Ovary (tissue), 9 donors: ENCODE results near the gene UPK3A. TPM values are rescaled to one million over a fixed set of nuclear protein-coding genes. Genes with fewer than 3 reads are reported as not detected.

Experiments used
- DNase-seq, 5 donors: peaks; one replicate each; pipeline ENCODE4 v3.0.0-alpha.2; 2019 to 2020
- H3K27ac ChIP-seq, 2 donors: fragments of 200-600 bp; one replicate each; pipeline versions ENCODE4 v1.5.1 to v1.8.0; 2019 to 2022
- H3K27me3 ChIP-seq: fragments of 200-600 bp; one replicate; pipeline ENCODE4 v1.8.0; 2022
- H3K36me3 ChIP-seq: fragments of 200-600 bp; sonication (generic); one replicate; pipeline ENCODE4 v1.5.1; 2019
- H3K4me1 ChIP-seq: one replicate; pipeline ENCODE4 v1.8.1; 2013; ENCODE audit warnings: mild to moderate bottlenecking, moderate library complexity; ENCODE audit not compliant: insufficient read depth
- H3K4me3 ChIP-seq: fragments of 200-600 bp; sonication (generic); one replicate; pipeline ENCODE4 v1.5.1; 2017
- H3K9me3 ChIP-seq, 2 donors: fragments of 200-600 bp in 1 of 2; sonication (generic) in 1 of 2; one replicate each; pipeline versions ENCODE4 v1.5.1 to v1.8.1; 2013 to 2019; ENCODE audit warnings: mild to moderate bottlenecking in 1 of 2, moderate library complexity in 1 of 2
- EP300 ChIP-seq: sonication (generic); formaldehyde crosslinking; IDR thresholded peaks from one replicate; pipeline ENCODE4 v1.6.1; 2017; ENCODE audit warnings: antibody characterized with exemption
- POLR2A ChIP-seq: fragments of 450-650 bp; IDR thresholded peaks from one replicate; pipeline ENCODE4 v1.6.1; 2017; ENCODE audit warnings: antibody characterized with exemption, mild to moderate bottlenecking, moderate library complexity
- WGBS, 3 donors: extraction: QIAGEN DNeasy Blood & Tissue Kit in 1 of 3; methylation state at CpG; one replicate each; pipeline versions ENCODE4 v1.1.5 to v1.1.7; 2013 to 2017; 5-methylcytosine and 5-hydroxymethylcytosine counted together
- intact Hi-C, 4 donors: fragments of 100-400 bp; cut with DNase I; formaldehyde crosslinking; loops; one replicate each; pipeline versions ENCODE4 v1.11.0 to v1.15.1; 2022 to 2023
- polyA plus RNA-seq, 2 donors: library from polyadenylated mRNA; stranded (reverse); fragments of 200-250 nt in 1 of 2; fragments of 350-450 nt in 1 of 2; fragmentation: Illumina TruSeq in 1 of 2; extraction: RNeasy Lipid Tissue Mini Kit (QIAGEN cat#74804) in 1 of 2; gene quantifications; one replicate each; pipeline ENCODE4 v1.2.3, GENCODE V29; 2013 to 2014
- total RNA-seq, 7 donors: library from RNA; depleted of rRNA in 2 of 7; stranded (reverse); fragments of >200 nt in 2 of 7; fragmentation: NEBNext Ultra II Directional in 3 of 7; extraction: Animal tissue kit (Norgen Biotek cat#: 25700) in 3 of 7; gene quantifications; one replicate each; pipeline versions ENCODE4 v1.1.0 to v1.2.4, GENCODE V29; 2016 to 2023
- TF ChIP-seq, protein P1 (sequence below), 3 donors: fragments of 450-650 bp in 2 of 3; fragments of 200-600 bp in 1 of 3; IDR thresholded peaks; one replicate each; pipeline versions ENCODE4 v1.5.1 to v1.8.0; 2016 to 2022; ENCODE audit warnings: antibody characterized with exemption in 3 of 3, mild to moderate bottlenecking in 1 of 3
- donor health status: DM: no; HTN: no; CAD: no; lungs with moderate emphysema.
- donor health status: DM: no; HTN: no; CAD: no.
- donor health status: Bipolar disorder and iron deficiency.
- donor health status: DM: yes; HTN: yes; CAD: no.
- donor health status: DM: no; HTN: no; CAD: no.
- donor health status: DM: yes; HTN: yes; CAD: no.

Gene UPK3A
- total and polyA plus RNA-seq, 9 donors: 0.22 TPM; not detected in 8

DNA sequence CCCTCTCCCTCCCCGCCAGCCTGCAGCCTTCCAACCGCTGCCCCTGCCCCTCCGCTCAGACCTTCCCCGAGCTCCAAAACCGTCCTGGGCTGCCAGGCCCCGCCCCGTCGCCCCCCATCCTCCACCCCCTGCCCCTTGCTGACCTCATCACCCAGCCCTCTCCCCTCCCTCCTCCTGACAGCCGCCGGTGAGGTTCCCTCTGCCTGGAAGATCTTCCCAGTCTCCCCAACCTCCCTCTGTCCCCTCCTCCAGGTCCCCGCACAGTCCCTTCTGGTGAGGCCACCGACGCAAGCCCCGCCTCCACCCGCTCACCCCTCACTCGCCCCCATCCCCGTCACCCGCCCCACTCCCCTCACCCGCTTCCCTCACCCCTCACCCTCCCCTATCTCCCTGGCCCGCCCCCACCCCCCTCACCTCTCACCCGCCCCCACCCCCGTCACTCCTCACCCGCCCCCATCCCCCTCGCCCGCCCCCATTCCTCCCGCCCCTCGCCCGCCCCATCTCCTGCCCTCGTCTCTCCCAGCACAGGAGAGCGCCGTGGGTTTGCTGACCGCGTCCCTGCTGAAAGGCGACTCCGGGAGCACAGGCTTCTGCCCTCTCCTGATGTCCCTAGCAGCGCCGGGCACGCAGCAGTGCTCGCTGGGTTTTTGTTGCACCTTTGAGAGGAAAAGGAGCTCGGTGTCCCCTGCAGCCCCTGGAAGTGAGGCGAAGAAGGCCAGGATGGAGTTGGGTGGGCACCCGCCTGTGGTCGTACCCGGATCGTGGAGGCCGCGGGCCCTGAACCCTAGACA is 16.4 kb upstream of the UPK3A start:
- 1% methylated on average over 36 to 47 of the region's 47 CpGs for WGBS, 3 donors
- TF ChIP-seq EP300 (no peak), POLR2A (no peak)
- TF ChIP-seq, protein P1, sequence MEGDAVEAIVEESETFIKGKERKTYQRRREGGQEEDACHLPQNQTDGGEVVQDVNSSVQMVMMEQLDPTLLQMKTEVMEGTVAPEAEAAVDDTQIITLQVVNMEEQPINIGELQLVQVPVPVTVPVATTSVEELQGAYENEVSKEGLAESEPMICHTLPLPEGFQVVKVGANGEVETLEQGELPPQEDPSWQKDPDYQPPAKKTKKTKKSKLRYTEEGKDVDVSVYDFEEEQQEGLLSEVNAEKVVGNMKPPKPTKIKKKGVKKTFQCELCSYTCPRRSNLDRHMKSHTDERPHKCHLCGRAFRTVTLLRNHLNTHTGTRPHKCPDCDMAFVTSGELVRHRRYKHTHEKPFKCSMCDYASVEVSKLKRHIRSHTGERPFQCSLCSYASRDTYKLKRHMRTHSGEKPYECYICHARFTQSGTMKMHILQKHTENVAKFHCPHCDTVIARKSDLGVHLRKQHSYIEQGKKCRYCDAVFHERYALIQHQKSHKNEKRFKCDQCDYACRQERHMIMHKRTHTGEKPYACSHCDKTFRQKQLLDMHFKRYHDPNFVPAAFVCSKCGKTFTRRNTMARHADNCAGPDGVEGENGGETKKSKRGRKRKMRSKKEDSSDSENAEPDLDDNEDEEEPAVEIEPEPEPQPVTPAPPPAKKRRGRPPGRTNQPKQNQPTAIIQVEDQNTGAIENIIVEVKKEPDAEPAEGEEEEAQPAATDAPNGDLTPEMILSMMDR (IDR thresholded peaks at IDR 0.05): no peak
- no peaks in the 10 kb centered on the region for H3K36me3 ChIP-seq
- peak; percentile 50 to 69 (median 62) for DNase-seq
- intact Hi-C loops: loop anchor here in 3 of 4 donors (2.0 to 10.0 kb wide), 4 partner anchors 164 to 284 kb away; no protein-coding TSS in a partner anchor
- no peaks in the 10 kb centered on the region for H3K9me3 ChIP-seq
- peak overlapping the region; percentile 53 for H3K4me3 ChIP-seq
- H3K27ac ChIP-seq: peak overlapping the region in 1 of 2 donors; percentile 19
- no peaks in the 10 kb centered on the region for H3K27me3 ChIP-seq
- peaks cover 2% of the 10 kb centered on the region for H3K4me1 ChIP-seq

DNA sequence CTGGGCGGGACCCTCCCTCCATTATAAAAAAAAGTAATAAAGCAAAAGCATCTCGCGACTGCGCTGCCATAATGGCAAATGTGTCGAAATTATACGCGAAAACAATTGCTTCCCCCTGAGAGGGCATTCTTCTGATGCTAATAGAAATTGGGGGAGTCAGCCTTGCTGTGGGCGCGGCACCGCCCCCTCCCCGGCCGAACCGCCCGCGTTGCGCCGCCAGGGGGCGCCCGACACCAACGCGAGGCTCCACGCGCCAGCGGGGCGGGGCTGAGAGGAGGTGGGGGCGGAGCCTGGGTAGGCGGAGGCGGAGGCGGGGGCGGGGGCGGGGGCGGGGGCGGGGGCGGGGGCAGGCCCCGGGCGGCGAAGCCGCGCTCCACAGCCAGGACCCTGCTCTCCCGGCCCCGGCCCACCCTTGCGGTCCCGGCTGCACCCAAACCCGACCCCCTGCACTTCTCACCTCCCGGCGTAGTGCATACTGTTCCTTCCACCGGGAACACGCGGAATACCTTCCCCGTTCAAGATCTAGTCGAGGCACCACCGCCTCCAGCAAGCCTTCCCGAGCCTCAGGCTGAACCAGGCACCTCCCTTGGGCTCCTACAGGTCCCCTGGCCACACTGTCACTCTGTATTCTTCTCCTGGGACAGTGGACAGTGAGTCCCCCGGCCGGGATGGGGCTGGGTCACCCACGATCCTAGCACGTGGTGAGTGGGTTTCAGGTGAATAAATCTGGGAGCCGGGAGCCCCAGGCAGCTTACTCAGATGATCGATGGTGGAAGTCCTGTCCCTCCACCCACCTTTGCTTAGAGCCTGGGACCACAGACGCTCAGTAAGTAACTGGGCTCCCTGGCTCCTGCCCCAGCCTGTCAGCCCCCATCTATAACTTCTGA is 15.5 kb upstream of the UPK3A start:
- 2 to 4% (median 4%) methylated on average over 33 to 55 of the region's 60 CpGs for WGBS, 3 donors
- H3K4me1 ChIP-seq: no peaks in the 10 kb centered on the region
- intact Hi-C loops: loop anchor here (1.0 to 10.0 kb wide), 5 partner anchors 164 to 284 kb away; no protein-coding TSS in a partner anchor
- DNase-seq: peak; percentile 84 to 94 (median 92)
- no peaks in the 10 kb centered on the region for H3K9me3 ChIP-seq
- no peaks in the 10 kb centered on the region for H3K36me3 ChIP-seq
- no peaks in the 10 kb centered on the region for H3K27me3 ChIP-seq
- no peak overlapping the region for H3K27ac ChIP-seq
- H3K4me3 ChIP-seq: peak overlapping the region; percentile 53
- TF ChIP-seq, protein P1 (IDR thresholded peaks at IDR 0.05): peak; percentile 78 to 92 (median 91)
- TF ChIP-seq EP300: no peak

DNA sequence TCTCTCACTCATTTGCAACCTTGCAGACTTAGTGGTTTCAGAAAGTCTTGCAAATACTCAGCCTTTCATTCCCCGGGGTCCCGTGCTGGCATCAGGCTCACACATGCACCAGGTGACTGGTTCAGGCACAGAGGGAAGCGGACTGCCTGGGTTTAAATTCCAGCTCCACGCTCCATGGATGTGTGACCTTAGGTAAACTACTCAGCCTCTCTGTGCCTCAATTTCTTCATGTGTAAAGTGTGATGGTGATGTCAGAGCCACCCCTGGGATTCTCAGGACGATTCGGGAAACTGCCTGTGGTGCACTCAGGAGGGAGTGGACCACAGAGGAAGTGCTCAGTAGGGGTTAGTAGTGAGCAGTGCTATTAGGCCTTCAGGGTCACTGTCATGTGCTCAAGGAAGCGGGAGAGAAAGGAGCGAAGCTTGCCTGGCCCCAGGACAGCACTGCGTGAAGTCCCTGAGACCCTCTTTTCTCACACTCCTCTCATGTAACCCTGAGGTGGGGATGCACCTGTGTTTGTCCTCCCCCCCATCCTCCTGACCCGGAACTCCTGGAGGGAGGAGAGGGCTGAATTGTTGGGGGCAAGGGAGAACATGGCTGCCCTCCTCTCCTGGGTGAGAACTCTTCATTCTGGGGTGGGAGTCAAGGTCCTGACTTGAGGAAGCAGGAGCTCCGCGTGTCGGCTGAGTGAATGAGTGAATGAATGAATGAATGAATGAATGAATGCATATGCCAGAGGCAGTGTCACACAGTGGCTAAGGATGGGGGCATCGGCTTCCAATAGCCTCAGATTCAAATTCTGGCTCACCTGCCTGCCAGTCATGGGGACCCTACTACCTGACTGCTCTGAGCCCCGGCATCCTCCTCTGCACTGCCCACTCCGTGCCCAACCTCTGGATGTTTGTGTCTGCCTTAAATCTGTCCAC is 14.4 kb upstream of the UPK3A start:
- 75 to 83% (median 83%) methylated on average over 16 of the region's 16 CpGs for WGBS, 3 donors
- H3K4me1 ChIP-seq: no peaks in the 10 kb centered on the region
- H3K27me3 ChIP-seq: no peaks in the 10 kb centered on the region
- TF ChIP-seq EP300 (no peak), POLR2A (no peak)
- TF ChIP-seq, protein P1 (IDR thresholded peaks at IDR 0.05): no peak
- no peaks in the 10 kb centered on the region for H3K36me3 ChIP-seq
- intact Hi-C loops: loop anchor here in 3 of 4 donors (2.0 to 5.0 kb wide), 3 partner anchors 162 to 282 kb away; no protein-coding TSS in a partner anchor
- no peak overlapping the region for H3K27ac ChIP-seq
- no peak for DNase-seq
- H3K9me3 ChIP-seq: no peaks in the 10 kb centered on the region
- no peak overlapping the region for H3K4me3 ChIP-seq
